ENCODE measurements around the gene MTMR1.

The MTMR1 gene

GRCh38 chrX:150697641-150698040 is 4.4 kb downstream of the MTMR1 start:
- no peak for DNase-seq

- DNase-seq: no peak
Observed at GRCh38 chrX:150698981-150699380, 5.8 kb downstream of the MTMR1 start.

- no peak for DNase-seq
Observed at GRCh38 chrX:150700107-150700506, 6.9 kb downstream of the MTMR1 start.

- DNase-seq: no peak
Observed at GRCh38 chrX:150701377-150701776, 8.2 kb downstream of the MTMR1 start.

GRCh38 chrX:150702966-150703694 is 9.9 kb downstream of the MTMR1 start:
- DNase-seq: no peak

GRCh38 chrX:150703695-150703974 is 10.4 kb downstream of the MTMR1 start:
- no peak for DNase-seq

GRCh38 chrX:150704030-150704613 is 10.9 kb downstream of the MTMR1 start:
- peak; percentile 64 for DNase-seq

GRCh38 chrX:150712619-150713018 is 19.4 kb downstream of the MTMR1 start:
- DNase-seq: no peak

GRCh38 chrX:150715184-150715583 is 22.0 kb downstream of the MTMR1 start:
- DNase-seq: no peak

- DNase-seq: no peak
Observed at GRCh38 chrX:150719621-150720020, 26.4 kb downstream of the MTMR1 start.

- DNase-seq: no peak
Observed at GRCh38 chrX:150729956-150730355, 36.8 kb downstream of the MTMR1 start.

- DNase-seq: peak; percentile 52
Observed at GRCh38 chrX:150730719-150731118, 37.5 kb downstream of the MTMR1 start.

GRCh38 chrX:150731795-150732194 is 38.6 kb downstream of the MTMR1 start:
- peak; percentile 85 for DNase-seq

GRCh38 chrX:150736475-150736874 is 43.3 kb downstream of the MTMR1 start:
- no peak for DNase-seq

GRCh38 chrX:150752124-150752523 is 58.9 kb downstream of the MTMR1 start:
- no peak for DNase-seq

- DNase-seq: no peak
Observed at GRCh38 chrX:150753357-150753756, 60.2 kb downstream of the MTMR1 start.

GRCh38 chrX:150753968-150754367 is 60.8 kb downstream of the MTMR1 start:
- no peak for DNase-seq

GRCh38 chrX:150757371-150757770 is 64.2 kb downstream of the MTMR1 start:
- no peak for DNase-seq

- DNase-seq: no peak
Observed at GRCh38 chrX:150759568-150760416, 66.6 kb downstream of the MTMR1 start.

- no peak for DNase-seq
Observed at GRCh38 chrX:150761176-150761818, 68.1 kb downstream of the MTMR1 start.

GRCh38 chrX:150761819-150762216 is 68.6 kb downstream of the MTMR1 start:
- DNase-seq: no peak

- DNase-seq: no peak
Observed at GRCh38 chrX:150762258-150763165, 69.3 kb downstream of the MTMR1 start.
